Peyer's patch (tissue), 4 donors: ENCODE measurements around the gene NFKBIE. TPM values are rescaled to one million over a fixed set of nuclear protein-coding genes. Genes with fewer than 3 reads are reported as not detected.

Source experiments
- DNase-seq, 3 donors: peaks; one replicate each; pipeline ENCODE4 v3.0.0-alpha.2; 2017 to 2019
- H3K27ac ChIP-seq, 4 donors: fragments of 200-600 bp; sonication (generic); one replicate each; pipeline ENCODE4 v1.5.1; 2016 to 2019
- H3K27me3 ChIP-seq, 2 donors: fragments of 200-600 bp; sonication (generic); one replicate each; pipeline ENCODE4 v1.5.1; 2019
- H3K36me3 ChIP-seq, 3 donors: fragments of 200-600 bp; sonication (generic); one replicate each; pipeline ENCODE4 v1.5.1; 2016 to 2019
- H3K4me1 ChIP-seq, 4 donors: fragments of 200-600 bp; sonication (generic); one replicate each; pipeline ENCODE4 v1.5.1; 2016 to 2019
- H3K4me3 ChIP-seq, 4 donors: fragments of 200-600 bp; sonication (generic); 1 replicate in 3 of 4; 2 replicates in 1 of 4; pipeline ENCODE4 v1.5.1; 2016 to 2019; ENCODE audit warnings: mild to moderate bottlenecking in 1 of 4
- H3K9me3 ChIP-seq, 4 donors: fragments of 200-600 bp; sonication (generic); one replicate each; pipeline ENCODE4 v1.5.1; 2016 to 2019; ENCODE audit warnings: mild to moderate bottlenecking in 1 of 4
- CTCF ChIP-seq, 6 experiments: fragments of 450-650 bp in 4 of 6; fragments of 200-600 bp in 2 of 6; sonication (generic) in 1 of 6; IDR thresholded peaks; one replicate each; pipeline ENCODE4 v1.5.1; 2017 to 2019; ENCODE audit warnings: antibody characterized with exemption in 6 of 6, mild to moderate bottlenecking in 3 of 6, moderate library complexity in 1 of 6
- POLR2A ChIP-seq, 2 donors: fragments of 450-650 bp; IDR thresholded peaks; one replicate each; pipeline ENCODE4 v1.5.1; 2017; ENCODE audit warnings: antibody characterized with exemption in 2 of 2, mild to moderate bottlenecking in 2 of 2, moderate library complexity in 2 of 2
- total RNA-seq, 4 donors: library from RNA; depleted of rRNA; stranded (reverse); fragments of >200 nt; gene quantifications; one replicate each; pipeline ENCODE4 v1.1.0, GENCODE V29; 2016

NFKBIE gene
- total RNA-seq, 4 donors from 2014 or later, result 16.9 to 36.3 (median 24.9) TPM

GRCh38 chr6:44238687-44239350 is 26.5 kb downstream of the NFKBIE start:
- TF ChIP-seq POLR2A (IDR thresholded peaks at IDR 0.05) (no peak), CTCF (IDR thresholded peaks at IDR 0.05) (no peak)
- no peaks in the 10 kb centered on the region for H3K27me3 ChIP-seq
- H3K36me3 ChIP-seq, result no peaks in the 10 kb centered on the region
- H3K9me3 ChIP-seq, result no peaks in the 10 kb centered on the region
- DNase-seq, result no peak
- H3K27ac ChIP-seq, result peak overlapping the region in 2 of 4 donors; percentile 95 to 99
- no peak overlapping the region for H3K4me3 ChIP-seq
- peaks cover 0 to 22% (median 2%) of the 10 kb centered on the region in 4 donors for H3K4me1 ChIP-seq

GRCh38 chr6:44237813-44238433 is 27.4 kb downstream of the NFKBIE start:
- Histone ChIP-seq H3K27ac (peak overlapping the region; percentile 85 to 99 (median 96)), H3K27me3 (no peaks in the 10 kb centered on the region), H3K36me3 (no peaks in the 10 kb centered on the region), H3K9me3 (no peaks in the 10 kb centered on the region), H3K4me1 (peaks cover 0 to 29% (median 2%) of the 10 kb centered on the region in 4 donors), H3K4me3 (peak overlapping the region; percentile 55 to 88 (median 60))
- TF ChIP-seq CTCF (IDR thresholded peaks at IDR 0.05), result peak; percentile 95 to 98 (median 98)
- TF ChIP-seq POLR2A (IDR thresholded peaks at IDR 0.05), result peak in 1 of 2 donors; percentile 1
- peak; percentile 77 to 88 (median 88) for DNase-seq

GRCh38 chr6:44237021-44237812 is 28.1 kb downstream of the NFKBIE start:
- H3K27ac ChIP-seq, result peak overlapping the region; percentile 85 to 99 (median 96)
- H3K4me1 ChIP-seq, result peaks cover 0 to 29% (median 2%) of the 10 kb centered on the region in 4 donors
- no peaks in the 10 kb centered on the region for H3K36me3 ChIP-seq
- TF ChIP-seq POLR2A (IDR thresholded peaks at IDR 0.05), result peak; percentile 73 to 77
- TF ChIP-seq CTCF (IDR thresholded peaks at IDR 0.05), result no peak
- peak overlapping the region; percentile 55 to 88 (median 60) for H3K4me3 ChIP-seq
- H3K27me3 ChIP-seq, result no peaks in the 10 kb centered on the region
- DNase-seq, result peak; percentile 80 to 96 (median 92)
- no peaks in the 10 kb centered on the region for H3K9me3 ChIP-seq

- Histone ChIP-seq H3K27me3 (no peaks in the 10 kb centered on the region), H3K4me3 (no peak overlapping the region), H3K27ac (no peak overlapping the region), H3K9me3 (no peaks in the 10 kb centered on the region), H3K36me3 (no peaks in the 10 kb centered on the region), H3K4me1 (peaks cover 0 to 29% (median 2%) of the 10 kb centered on the region in 4 donors)
- TF ChIP-seq CTCF (IDR thresholded peaks at IDR 0.05) (no peak), POLR2A (IDR thresholded peaks at IDR 0.05) (no peak)
- peak in 1 of 3 donors; percentile 9 for DNase-seq
These were observed 29.3 kb downstream of the NFKBIE start for GRCh38 chr6:44235891-44236516.

GRCh38 chr6:44235269-44235668 is 30.1 kb downstream of the NFKBIE start:
- H3K27ac ChIP-seq, result peak overlapping the region in 1 of 4 donors; percentile 60
- no peak overlapping the region for H3K4me3 ChIP-seq
- H3K9me3 ChIP-seq, result no peaks in the 10 kb centered on the region
- H3K4me1 ChIP-seq, result peaks cover 0 to 29% (median 2%) of the 10 kb centered on the region in 4 donors
- no peak for TF ChIP-seq POLR2A (IDR thresholded peaks at IDR 0.05)
- TF ChIP-seq CTCF (IDR thresholded peaks at IDR 0.05), result no peak
- H3K36me3 ChIP-seq, result no peaks in the 10 kb centered on the region
- DNase-seq, result peak in 1 of 3 donors; percentile 13
- H3K27me3 ChIP-seq, result no peaks in the 10 kb centered on the region
